ENCODE data around the gene CCP110.

Gene CCP110

DNA sequence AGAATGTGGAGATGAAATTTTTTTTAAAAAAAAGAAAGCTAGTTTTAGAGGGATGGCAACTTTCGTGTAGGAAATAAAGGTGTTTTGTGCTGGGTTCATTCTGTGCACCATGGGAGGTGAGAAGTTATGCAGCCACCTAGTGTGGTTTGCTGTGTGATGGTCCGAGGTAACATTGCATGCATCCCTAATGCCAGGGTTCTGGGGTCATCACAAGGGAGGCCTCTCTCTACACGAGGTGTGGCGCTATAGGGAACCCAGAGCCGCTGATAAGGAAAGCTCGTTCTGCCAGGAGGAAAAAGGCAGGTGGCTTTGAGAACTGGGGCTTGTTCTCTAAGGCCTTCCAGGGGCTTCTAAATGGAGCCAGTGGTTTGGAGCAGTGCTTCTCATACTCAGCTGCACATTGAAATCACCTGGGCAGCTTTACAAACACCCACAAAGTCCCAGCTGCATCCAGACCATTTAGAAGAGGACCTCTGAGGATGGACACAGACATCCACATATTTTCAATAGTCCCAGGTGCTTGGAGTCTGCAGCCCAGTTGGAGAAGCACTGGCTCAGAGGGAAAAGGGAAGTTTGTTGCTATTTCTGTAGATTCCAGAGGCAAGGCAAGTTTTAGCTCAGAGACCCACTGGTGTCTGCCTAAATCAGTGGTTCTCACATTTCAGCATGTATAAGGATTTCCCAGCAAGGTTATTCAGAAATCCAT, 75.2 kb downstream of the CCP110 start:
- in situ Hi-C loops (cut with HindIII; ENCODE audit: low sequenced_read_pairs): no loop called here

DNA sequence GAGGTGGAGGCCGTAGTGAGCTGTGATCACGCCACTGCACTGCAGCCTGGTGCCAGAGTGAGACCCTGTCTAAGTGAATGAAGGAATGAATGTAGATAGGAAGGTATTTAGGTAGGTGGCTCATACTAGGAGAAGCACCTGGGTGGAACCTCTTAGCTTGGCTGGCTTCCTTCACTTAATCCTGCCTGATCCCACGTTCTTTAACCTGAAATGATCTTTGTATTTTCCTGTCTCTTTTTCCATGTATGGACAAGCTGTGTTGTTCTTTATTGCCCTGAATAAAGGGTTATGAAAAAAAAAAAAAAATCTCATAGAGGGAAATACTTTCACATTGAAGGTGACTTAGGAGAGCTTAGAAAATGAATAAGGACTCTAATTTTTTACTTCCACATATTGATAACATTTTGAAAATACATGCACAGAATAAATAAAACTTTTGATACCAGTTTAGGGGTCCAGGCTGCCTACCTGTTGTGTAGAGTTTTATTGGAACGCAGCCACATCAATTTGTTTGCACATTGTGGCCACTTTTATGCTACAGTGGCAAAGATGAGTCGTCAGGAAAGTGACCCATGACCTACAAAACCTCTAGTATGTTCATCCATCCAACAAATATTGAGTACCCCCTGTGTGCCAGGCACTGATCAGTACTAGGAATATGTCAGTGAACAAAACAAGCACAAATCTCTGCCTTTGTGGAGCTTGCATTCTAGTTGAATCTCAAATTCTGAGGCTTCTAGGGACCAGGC, 76.4 kb downstream of the CCP110 start:
- in situ Hi-C loops (cut with HindIII; ENCODE audit: low sequenced_read_pairs): loop anchor here (5.0 kb wide), 1 partner anchor 287 kb away; no protein-coding TSS in a partner anchor

DNA sequence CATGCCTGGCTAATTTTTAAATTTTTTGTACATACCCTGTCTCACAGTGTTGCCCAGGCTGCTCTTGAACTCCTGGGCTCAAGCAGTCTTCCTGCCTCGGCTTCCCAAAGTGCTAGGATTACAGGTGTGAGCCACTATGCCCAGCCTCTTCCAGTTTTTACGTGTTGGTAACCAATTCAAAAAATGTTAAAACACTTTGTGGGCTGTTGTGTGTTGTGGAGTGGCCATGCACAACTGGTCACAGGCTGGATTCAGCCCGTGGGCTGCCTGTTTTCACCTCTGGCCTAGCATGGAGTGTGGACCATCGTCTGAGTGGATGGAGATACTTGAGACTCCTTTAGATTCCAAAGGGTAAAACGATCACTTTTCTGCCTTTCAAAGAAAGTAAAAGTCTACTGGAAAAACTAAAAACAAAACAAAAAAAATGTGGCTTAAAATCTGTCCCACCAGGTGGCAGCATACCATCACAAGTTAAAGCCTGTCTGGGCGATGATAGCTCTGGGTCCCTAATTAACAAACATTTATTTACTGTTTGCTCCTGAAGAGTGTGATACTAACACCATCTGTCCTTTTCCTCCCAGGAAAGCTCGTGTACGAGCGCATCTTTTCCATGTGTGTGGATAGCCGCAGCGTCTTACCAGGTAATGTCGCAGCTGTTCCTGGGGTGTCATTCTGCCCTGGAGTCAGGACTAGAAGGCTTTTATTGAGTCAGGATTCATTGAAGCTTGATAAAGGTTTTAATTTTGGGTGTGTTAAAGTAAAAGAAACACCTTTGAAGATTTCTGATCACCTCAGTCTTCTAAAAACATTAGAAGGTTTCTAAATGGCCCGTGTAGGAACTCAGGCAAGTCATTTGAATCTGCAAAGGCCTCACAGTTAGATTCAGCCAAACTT, 77.6 kb downstream of the CCP110 start:
- in situ Hi-C loops (cut with HindIII; ENCODE audit: low sequenced_read_pairs): loop anchor here (5.0 kb wide), 1 partner anchor 286 kb away; no protein-coding TSS in a partner anchor

Data from endothelial cell of hepatic sinusoid (primary cell).